H7 (cell line): ENCODE measurements around the gene CSMD2. TPM values are rescaled to one million over a fixed set of nuclear protein-coding genes. Genes with fewer than 3 reads are reported as not detected.

Experiments
- DNase-seq: peaks from one replicate; pipeline ENCODE4 v3.0.0; 2012
- H3K27me3 ChIP-seq: 2 replicates; pipeline ENCODE4 v1.6.0; 2011; ENCODE audit warnings: mild to moderate bottlenecking, low read length; ENCODE audit not compliant: control insufficient read depth, insufficient read depth
- H3K36me3 ChIP-seq: replicated peaks from 2 replicates; pipeline ENCODE4 v1.5.1; 2011; ENCODE audit warnings: low read length; ENCODE audit not compliant: control insufficient read depth, insufficient read depth
- H3K4me3 ChIP-seq: 2 replicates; pipeline ENCODE4 v1.5.1; 2011; ENCODE audit warnings: low read depth, mild to moderate bottlenecking, control low read depth, low read length, moderate library complexity; ENCODE audit not compliant: insufficient read depth
- total RNA-seq: library from RNA; depleted of rRNA; stranded (reverse); fragments of >200 nt; shearing (Covaris generic); gene quantifications from 2 replicates; pipeline ENCODE4 v1.2.3, GENCODE V29; 2014

CSMD2 gene
- total RNA-seq, 1 experiment from 2014 or later: 6.3 TPM

GRCh38 chr1:33902486-33903209 lies 262.4 kb downstream of the CSMD2 start:
- DNase-seq: no peak
- no peaks in the 10 kb centered on the region for H3K27me3 ChIP-seq
- H3K4me3 ChIP-seq: no peak overlapping the region
- no peaks in the 10 kb centered on the region for H3K36me3 ChIP-seq

DNA sequence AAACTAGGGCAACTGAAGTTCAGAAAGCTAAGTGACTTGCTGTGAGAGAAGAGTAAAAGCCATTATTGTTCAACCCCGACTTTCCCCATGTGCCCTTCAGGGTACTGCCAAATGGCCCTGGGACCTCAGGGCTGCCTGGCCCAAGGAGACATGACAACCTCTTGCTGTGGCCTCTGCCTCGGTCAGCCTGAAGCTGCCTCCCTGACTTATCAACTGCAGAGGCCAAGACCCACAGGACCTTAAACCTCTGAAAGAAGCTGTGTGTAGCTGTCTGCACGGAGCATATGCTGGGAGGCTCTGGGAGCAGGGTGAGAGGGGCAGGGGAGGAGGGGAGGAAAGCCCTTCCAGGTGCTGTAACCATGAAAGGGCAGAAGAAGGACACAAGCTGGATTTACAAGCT lies 265.3 kb downstream of the CSMD2 start:
- Histone ChIP-seq H3K36me3 (no peaks in the 10 kb centered on the region), H3K27me3 (no peaks in the 10 kb centered on the region), H3K4me3 (no peak overlapping the region)
- DNase-seq: no peak

DNA sequence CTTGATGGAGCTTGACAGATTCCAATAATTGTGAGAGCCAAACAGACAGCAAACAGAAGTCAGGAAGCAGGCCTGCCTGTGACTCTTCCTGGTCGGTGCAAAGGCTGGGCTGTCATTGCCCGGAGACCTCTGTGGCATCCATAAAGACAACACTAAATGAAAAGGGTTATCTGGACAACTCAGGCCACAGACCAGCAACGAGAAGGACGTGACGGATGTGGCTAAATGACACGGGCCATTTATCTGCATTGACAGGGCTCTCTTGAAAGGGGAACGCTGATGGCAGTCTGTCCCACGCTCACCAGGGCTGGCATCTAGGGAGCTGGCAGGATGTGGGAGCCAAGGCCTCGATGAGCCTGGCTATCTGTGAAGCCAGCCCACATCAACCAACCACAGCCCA lies 266.1 kb downstream of the CSMD2 start:
- Histone ChIP-seq H3K36me3 (no peaks in the 10 kb centered on the region), H3K4me3 (no peak overlapping the region), H3K27me3 (no peaks in the 10 kb centered on the region)
- DNase-seq: no peak

DNA sequence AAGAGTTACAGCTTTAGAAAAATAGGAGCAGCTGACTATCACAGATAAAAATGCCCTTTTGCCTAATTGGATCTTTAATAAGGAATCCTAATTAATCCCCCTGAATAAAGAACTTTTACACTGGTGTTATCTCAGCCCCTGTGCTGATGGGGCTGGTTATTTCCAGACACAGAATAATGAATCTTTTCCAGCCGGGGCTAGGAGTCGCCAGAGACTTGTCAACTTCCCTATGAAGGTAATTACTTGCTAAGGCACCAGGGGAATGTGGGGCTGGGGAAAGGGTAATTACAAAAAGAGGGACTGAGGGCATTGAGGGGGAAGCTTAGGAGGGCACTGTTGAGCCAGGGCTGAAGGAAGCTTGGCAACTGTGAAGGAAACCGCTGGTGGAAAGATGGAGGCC lies 266.6 kb downstream of the CSMD2 start:
- Histone ChIP-seq H3K36me3 (no peaks in the 10 kb centered on the region), H3K27me3 (no peaks in the 10 kb centered on the region), H3K4me3 (no peak overlapping the region)
- DNase-seq: no peak

DNA sequence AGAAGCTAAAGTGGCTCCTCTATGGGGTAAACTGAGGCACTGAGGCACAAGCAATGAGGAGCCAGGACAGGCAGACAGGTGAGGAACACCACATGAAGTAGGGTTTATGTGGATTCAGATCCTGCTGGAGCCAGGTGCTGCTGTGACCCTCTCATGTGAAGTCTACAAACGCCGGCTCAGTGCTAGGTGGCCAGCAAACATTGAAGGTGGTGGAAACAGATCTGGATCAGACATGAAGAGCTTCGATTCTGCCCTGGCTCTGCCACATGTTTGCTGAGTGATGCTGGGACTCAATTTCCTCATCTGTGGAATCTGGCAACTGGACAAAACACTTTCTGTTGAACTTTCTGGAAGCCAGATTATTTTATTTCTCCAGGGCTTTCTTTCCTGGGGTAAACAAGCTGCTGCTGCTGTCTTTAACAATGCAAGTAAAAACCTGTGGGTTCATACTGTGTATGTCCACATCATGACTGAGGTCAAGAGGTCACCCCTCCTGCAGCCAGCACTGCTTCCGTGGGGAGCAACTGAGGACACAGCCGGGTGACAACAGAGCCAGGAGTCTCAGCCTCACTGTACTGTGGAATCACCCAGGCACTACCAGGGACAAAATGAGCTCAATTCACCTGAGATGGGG lies 267.8 kb downstream of the CSMD2 start:
- no peak for DNase-seq
- H3K36me3 ChIP-seq: no peaks in the 10 kb centered on the region
- H3K27me3 ChIP-seq: no peaks in the 10 kb centered on the region
- H3K4me3 ChIP-seq: no peak overlapping the region

DNA sequence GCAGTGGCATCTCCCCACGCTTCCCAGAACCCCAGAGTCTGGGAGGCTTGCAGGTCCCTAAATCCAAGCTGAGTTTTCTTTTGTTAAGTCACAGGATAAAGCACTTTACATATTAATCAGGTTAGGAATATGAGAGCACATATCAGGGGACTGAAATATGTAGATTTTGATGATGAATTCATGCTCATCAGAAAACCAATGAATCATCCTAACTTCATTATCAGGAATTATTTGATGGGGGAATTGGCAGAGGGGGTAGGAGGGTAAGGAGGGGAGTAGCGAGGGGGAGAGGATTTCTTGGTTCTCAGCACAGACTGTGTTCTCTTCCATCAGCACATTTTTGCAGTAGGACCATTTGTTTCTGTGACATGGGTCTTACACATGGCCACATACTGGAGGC lies 269.1 kb downstream of the CSMD2 start:
- Histone ChIP-seq H3K36me3 (no peaks in the 10 kb centered on the region), H3K27me3 (no peaks in the 10 kb centered on the region), H3K4me3 (no peak overlapping the region)
- no peak for DNase-seq

GRCh38 chr1:33895396-33895795 lies 269.6 kb downstream of the CSMD2 start:
- no peaks in the 10 kb centered on the region for H3K36me3 ChIP-seq
- peak; percentile 35 for DNase-seq
- no peaks in the 10 kb centered on the region for H3K27me3 ChIP-seq
- H3K4me3 ChIP-seq: no peak overlapping the region

- no peak for DNase-seq
- no peak overlapping the region for H3K4me3 ChIP-seq
Measured at GRCh38 chr1:33893147-33893830, 271.7 kb downstream of the CSMD2 start.

GRCh38 chr1:33886496-33886895 lies 278.5 kb downstream of the CSMD2 start:
- Histone ChIP-seq H3K36me3 (no peaks in the 10 kb centered on the region), H3K27me3 (no peaks in the 10 kb centered on the region), H3K4me3 (no peak overlapping the region)
- DNase-seq: peak; percentile 51

More at GRCh38 chr1:33893147-33893830, 271.7 kb downstream of the CSMD2 start:
- no peaks in the 10 kb centered on the region for H3K27me3 ChIP-seq
- H3K36me3 ChIP-seq: no peaks in the 10 kb centered on the region

GRCh38 chr1:33880305-33880704 lies 284.7 kb downstream of the CSMD2 start:
- Histone ChIP-seq H3K27me3 (no peaks in the 10 kb centered on the region), H3K4me3 (no peak overlapping the region), H3K36me3 (no peaks in the 10 kb centered on the region)
- no peak for DNase-seq

DNA sequence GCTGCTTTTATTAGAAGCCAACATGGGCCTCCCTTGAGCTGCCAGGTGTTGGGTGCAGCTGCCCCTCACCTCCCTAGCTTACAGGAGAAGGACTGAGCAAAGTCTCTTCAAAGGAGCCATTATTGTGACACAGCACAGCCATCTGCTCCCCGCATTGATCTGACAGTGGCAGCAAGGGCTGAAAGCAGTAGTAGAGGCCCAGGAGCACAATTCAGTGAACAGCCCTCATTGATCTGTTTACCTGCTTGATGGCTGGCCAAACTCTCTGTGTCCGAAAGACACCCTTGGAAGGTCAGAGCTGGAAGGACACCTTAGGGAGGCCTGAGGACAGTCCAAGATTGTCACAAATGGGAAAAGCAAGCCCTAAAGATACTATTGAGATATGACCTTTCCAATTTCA lies 286.6 kb downstream of the CSMD2 start:
- H3K36me3 ChIP-seq: no peaks in the 10 kb centered on the region
- no peak overlapping the region for H3K4me3 ChIP-seq
- H3K27me3 ChIP-seq: no peaks in the 10 kb centered on the region
- no peak for DNase-seq

- Histone ChIP-seq H3K27me3 (no peaks in the 10 kb centered on the region), H3K4me3 (no peak overlapping the region), H3K36me3 (no peaks in the 10 kb centered on the region)
- DNase-seq: no peak
Measured at GRCh38 chr1:33876970-33877650, 287.9 kb downstream of the CSMD2 start.

DNA sequence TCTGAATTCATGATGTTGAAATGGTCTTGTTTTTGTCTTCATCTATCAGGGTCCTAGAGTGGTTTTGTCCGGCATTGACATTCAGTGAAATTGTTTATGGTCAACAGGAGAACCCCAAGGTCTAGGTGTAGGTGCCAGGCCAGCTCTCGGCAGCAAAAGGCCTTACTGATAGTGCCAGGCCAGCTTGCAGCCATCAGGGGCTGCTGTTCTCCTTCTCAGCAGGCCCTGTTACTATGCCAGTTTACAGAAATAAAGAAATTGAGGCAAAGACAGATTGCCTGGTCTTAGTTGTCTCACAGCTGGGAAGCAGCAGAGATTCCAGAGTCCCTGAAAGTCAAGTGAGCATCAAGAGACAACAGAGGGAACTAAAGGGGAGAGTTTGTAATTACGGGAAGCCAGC lies 289.2 kb downstream of the CSMD2 start:
- Histone ChIP-seq H3K27me3 (no peaks in the 10 kb centered on the region), H3K36me3 (no peaks in the 10 kb centered on the region), H3K4me3 (no peak overlapping the region)
- no peak for DNase-seq

DNA sequence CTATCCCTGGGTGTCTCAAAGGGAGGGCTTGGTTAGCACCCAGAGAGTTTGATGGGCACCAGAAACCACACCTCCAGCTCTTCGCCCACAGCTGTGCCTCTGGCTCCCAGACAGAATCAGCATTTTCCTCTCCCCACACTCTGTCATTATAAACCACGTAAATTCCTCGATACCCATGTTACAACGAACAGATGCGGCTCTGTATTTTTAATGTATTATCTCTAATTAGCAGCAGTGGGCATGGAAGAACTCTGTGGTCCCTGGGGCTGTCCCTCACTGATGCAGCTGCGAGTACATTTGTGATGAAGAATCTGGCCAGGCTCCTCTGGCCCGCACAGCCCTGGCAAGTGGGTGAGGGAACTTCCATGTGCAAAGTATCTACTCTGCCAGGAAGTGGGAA lies 290.4 kb downstream of the CSMD2 start:
- Histone ChIP-seq H3K4me3 (no peak overlapping the region), H3K27me3 (no peaks in the 10 kb centered on the region), H3K36me3 (no peaks in the 10 kb centered on the region)
- DNase-seq: no peak

DNA sequence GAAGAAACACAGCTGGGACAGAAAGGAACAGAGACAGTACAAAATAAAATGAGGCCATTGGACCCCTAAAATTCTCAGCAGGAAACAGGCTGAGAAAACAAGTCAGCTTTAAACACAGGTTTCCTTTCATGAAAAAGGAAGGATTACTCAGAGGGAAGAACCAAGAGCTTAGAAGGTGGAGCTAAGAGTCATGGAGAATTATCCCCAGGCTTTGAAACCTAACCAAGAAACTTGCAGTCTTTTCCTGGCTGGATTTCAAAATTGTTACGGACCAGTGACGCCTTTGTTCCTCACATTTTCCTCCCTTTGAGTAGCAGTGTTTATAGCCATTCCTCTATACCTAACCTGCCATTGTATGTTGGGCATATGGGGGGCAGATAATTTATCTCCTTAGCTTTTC lies 292.3 kb downstream of the CSMD2 start:
- Histone ChIP-seq H3K4me3 (no peak overlapping the region), H3K27me3 (no peaks in the 10 kb centered on the region), H3K36me3 (no peaks in the 10 kb centered on the region)
- no peak for DNase-seq
